HG02852 (cell line): ENCODE measurements around the gene PRR22.
"Not testable (repeated sequence)": the region's sequence is repeated elsewhere in the genome, so short reads cannot be mapped to it uniquely, and the experiment has no call there.

Source experiments
- ATAC-seq: cut with Tn5 transposase; IDR thresholded peaks from one replicate; pipeline ENCODE4 v1.9.1; 2021; ENCODE audit warnings: mild to moderate bottlenecking, moderate library complexity; ENCODE audit not compliant: unreplicated experiment

PRR22 gene

GRCh38 chr19:5762608-5763217, 21.8 kb downstream of the PRR22 start:
- no peak for ATAC-seq

- ATAC-seq: no peak
These were observed 30.8 kb downstream of the PRR22 start for GRCh38 chr19:5753743-5754142.

GRCh38 chr19:5751709-5752108, 32.8 kb downstream of the PRR22 start:
- ATAC-seq: no peak

- no peak for ATAC-seq
These were observed 35.0 kb downstream of the PRR22 start for GRCh38 chr19:5749505-5749904.

GRCh38 chr19:5748920-5749319, 35.6 kb downstream of the PRR22 start:
- ATAC-seq: not testable (repeated sequence)

- ATAC-seq: not testable (repeated sequence)
These were observed 39.5 kb downstream of the PRR22 start for GRCh38 chr19:5744999-5745398.

- ATAC-seq: no peak
These were observed 40.9 kb downstream of the PRR22 start for GRCh38 chr19:5743630-5744029.

- no peak for ATAC-seq
These were observed 42.5 kb downstream of the PRR22 start for GRCh38 chr19:5742051-5742450.

- ATAC-seq: no peak
These were observed 46.1 kb downstream of the PRR22 start for GRCh38 chr19:5738423-5738822.

GRCh38 chr19:5733172-5733571, 51.4 kb downstream of the PRR22 start:
- not testable (repeated sequence) for ATAC-seq
